SJCRH30 (cell line): ENCODE data around the gene LRFN5. TPM values are rescaled to one million over a fixed set of nuclear protein-coding genes. Genes with fewer than 3 reads are reported as not detected.

Source experiments
- DNase-seq, 2 experiments: peaks; one replicate each; pipeline ENCODE4 v3.0.0-alpha.2; 2015 to 2020
- H3K27ac ChIP-seq: fragments of 250-450 bp; sonication (Bioruptor Pico); 2 replicates; pipeline ENCODE4 v1.5.1; 2020; ENCODE audit warnings: mild to moderate bottlenecking, moderate library complexity
- H3K27me3 ChIP-seq: fragments of 250-450 bp; sonication (Bioruptor Pico); 2 replicates; pipeline ENCODE4 v1.5.1; 2020; ENCODE audit warnings: mild to moderate bottlenecking, moderate library complexity
- H3K36me3 ChIP-seq: fragments of 250-450 bp; sonication (Bioruptor Pico); 2 replicates; pipeline ENCODE4 v1.5.1; 2020; ENCODE audit warnings: mild to moderate bottlenecking, moderate library complexity
- H3K4me1 ChIP-seq: fragments of 250-450 bp; sonication (Bioruptor Pico); 2 replicates; pipeline ENCODE4 v1.5.1; 2020; ENCODE audit warnings: mild to moderate bottlenecking, moderate library complexity
- H3K4me3 ChIP-seq: fragments of 250-450 bp; sonication (Bioruptor Pico); 2 replicates; pipeline ENCODE4 v1.5.1; 2020; ENCODE audit warnings: mild to moderate bottlenecking, moderate library complexity
- H3K9me3 ChIP-seq: fragments of 250-450 bp; sonication (Bioruptor Pico); replicated peaks from 2 replicates; pipeline ENCODE4 v1.5.1; 2020; ENCODE audit warnings: mild to moderate bottlenecking, moderate library complexity
- total RNA-seq: library from RNA; depleted of rRNA; stranded (reverse); fragments of >200 nt; shearing (Covaris generic); gene quantifications from 2 replicates; pipeline ENCODE4 v1.2.3, GENCODE V29; 2014

The LRFN5 gene
- total RNA-seq, 1 experiment from 2014 or later: 13.0 TPM

- no peak for DNase-seq
- no peaks in the 10 kb centered on the region for H3K9me3 ChIP-seq
- H3K4me1 ChIP-seq: no peaks in the 10 kb centered on the region
- no peaks in the 10 kb centered on the region for H3K36me3 ChIP-seq
- H3K27ac ChIP-seq: no peak overlapping the region
- H3K27me3 ChIP-seq: no peaks in the 10 kb centered on the region
- no peak overlapping the region for H3K4me3 ChIP-seq
These were observed 175.8 kb downstream of the LRFN5 start for GRCh38 chr14:41782511-41782910.

GRCh38 chr14:41783403-41783802, 176.7 kb downstream of the LRFN5 start:
- no peaks in the 10 kb centered on the region for H3K9me3 ChIP-seq
- H3K4me1 ChIP-seq: no peaks in the 10 kb centered on the region
- H3K36me3 ChIP-seq: no peaks in the 10 kb centered on the region
- no peak overlapping the region for H3K4me3 ChIP-seq
- no peaks in the 10 kb centered on the region for H3K27me3 ChIP-seq
- no peak for DNase-seq
- H3K27ac ChIP-seq: no peak overlapping the region

DNA sequence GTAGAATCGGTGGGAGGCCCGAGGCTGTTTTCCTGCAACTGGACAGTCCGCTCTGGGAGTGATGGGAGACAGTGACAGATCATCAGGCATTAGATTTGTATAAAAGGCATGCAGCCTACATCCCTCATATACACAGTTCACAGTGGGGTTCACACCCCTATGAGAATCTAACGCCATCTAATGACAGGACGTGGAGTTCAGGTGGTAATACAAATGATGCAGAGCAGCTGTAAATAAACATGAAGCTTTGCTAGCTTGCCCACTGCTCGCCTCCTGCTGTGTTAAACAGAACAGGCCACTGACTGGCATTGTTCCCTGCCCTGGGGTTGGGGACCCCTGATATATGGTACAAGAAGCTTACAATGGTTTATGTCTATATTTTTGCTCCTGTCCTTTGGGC, 179.0 kb downstream of the LRFN5 start:
- no peak overlapping the region for H3K27ac ChIP-seq
- H3K9me3 ChIP-seq: no peaks in the 10 kb centered on the region
- H3K36me3 ChIP-seq: no peaks in the 10 kb centered on the region
- DNase-seq: peak; percentile 1 to 28
- H3K4me1 ChIP-seq: no peaks in the 10 kb centered on the region
- no peak overlapping the region for H3K4me3 ChIP-seq
- H3K27me3 ChIP-seq: no peaks in the 10 kb centered on the region

DNA sequence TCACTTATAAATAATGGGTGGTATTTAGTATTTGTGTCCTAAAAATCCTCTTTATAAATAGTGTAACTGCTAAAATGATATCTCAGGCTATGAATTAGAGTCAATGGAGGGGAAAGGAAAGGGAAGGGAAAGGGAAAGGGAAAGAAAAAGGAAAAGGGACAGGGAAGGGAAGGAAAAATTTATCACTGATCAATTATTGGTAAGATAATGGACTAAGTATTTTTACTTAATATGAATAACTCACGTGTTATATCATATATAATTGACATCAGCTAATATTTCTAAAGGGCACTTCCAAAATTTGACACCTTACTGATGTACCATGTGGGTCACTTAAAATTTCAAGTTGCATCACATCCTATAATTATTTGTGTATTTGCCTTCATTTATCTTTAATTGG, 193.1 kb downstream of the LRFN5 start:
- no peaks in the 10 kb centered on the region for H3K4me1 ChIP-seq
- H3K4me3 ChIP-seq: no peak overlapping the region
- H3K27me3 ChIP-seq: no peaks in the 10 kb centered on the region
- no peaks in the 10 kb centered on the region for H3K9me3 ChIP-seq
- no peaks in the 10 kb centered on the region for H3K36me3 ChIP-seq
- DNase-seq: no peak
- no peak overlapping the region for H3K27ac ChIP-seq

GRCh38 chr14:41805633-41806032, 199.0 kb downstream of the LRFN5 start:
- Histone ChIP-seq H3K4me3 (no peak overlapping the region), H3K4me1 (no peaks in the 10 kb centered on the region), H3K27me3 (no peaks in the 10 kb centered on the region), H3K36me3 (no peaks in the 10 kb centered on the region), H3K9me3 (no peaks in the 10 kb centered on the region), H3K27ac (no peak overlapping the region)
- no peak for DNase-seq

DNA sequence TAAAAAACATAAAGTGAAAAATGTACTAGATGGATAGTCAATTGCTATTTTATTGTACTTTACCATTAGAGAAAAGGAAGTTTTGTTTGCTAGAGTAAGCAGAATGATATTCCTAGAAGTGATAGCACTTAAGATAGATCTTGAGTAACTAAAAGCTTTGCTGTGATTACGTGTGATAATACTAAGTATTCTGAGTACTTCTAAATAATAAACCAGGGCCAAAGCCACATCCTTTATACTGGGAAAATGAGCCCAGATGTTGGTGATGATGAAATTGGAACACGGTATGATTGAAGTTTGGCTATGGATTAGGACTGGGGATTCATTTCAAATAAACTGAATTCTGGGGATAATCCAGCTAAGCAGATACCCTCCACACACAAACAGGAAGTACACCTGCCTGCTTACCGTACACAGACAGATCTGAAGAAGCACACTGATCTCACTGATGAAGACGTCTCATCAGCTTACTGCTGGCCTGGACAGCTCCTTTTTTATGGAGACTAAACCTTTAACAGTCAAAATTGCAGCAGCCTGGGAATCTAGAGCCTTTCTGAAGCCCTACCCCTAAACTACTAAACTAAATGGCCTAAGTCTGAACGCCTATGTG, 199.8 kb downstream of the LRFN5 start:
- Histone ChIP-seq H3K9me3 (no peaks in the 10 kb centered on the region), H3K36me3 (no peaks in the 10 kb centered on the region), H3K27me3 (no peaks in the 10 kb centered on the region), H3K4me3 (no peak overlapping the region), H3K4me1 (no peaks in the 10 kb centered on the region), H3K27ac (no peak overlapping the region)
- DNase-seq: no peak

GRCh38 chr14:41810362-41810761, 203.7 kb downstream of the LRFN5 start:
- no peaks in the 10 kb centered on the region for H3K36me3 ChIP-seq
- no peak overlapping the region for H3K27ac ChIP-seq
- H3K27me3 ChIP-seq: no peaks in the 10 kb centered on the region
- H3K4me1 ChIP-seq: no peaks in the 10 kb centered on the region
- H3K9me3 ChIP-seq: no peaks in the 10 kb centered on the region
- no peak overlapping the region for H3K4me3 ChIP-seq
- DNase-seq: no peak

DNA sequence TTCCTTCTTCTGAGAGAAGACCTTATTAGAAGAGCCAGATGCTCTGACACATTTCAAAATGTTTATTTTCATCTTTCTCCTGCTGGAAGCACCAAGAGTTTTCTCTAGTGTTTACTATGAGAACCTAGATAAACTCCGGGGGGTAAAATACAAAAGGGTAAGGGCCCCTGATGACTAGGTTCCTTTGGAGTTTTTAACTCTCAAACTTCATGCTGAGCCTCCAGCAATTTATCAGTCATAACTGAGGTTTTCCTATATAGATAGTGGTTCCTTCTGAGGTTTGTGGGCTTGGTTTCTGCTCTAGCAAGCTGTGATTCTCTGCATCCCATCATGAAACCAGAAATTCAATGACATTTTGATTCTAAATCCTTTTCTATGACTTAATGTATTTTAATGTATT, 210.9 kb downstream of the LRFN5 start:
- Histone ChIP-seq H3K9me3 (no peaks in the 10 kb centered on the region), H3K27me3 (no peaks in the 10 kb centered on the region), H3K36me3 (no peaks in the 10 kb centered on the region), H3K4me1 (no peaks in the 10 kb centered on the region), H3K27ac (no peak overlapping the region), H3K4me3 (no peak overlapping the region)
- no peak for DNase-seq

DNA sequence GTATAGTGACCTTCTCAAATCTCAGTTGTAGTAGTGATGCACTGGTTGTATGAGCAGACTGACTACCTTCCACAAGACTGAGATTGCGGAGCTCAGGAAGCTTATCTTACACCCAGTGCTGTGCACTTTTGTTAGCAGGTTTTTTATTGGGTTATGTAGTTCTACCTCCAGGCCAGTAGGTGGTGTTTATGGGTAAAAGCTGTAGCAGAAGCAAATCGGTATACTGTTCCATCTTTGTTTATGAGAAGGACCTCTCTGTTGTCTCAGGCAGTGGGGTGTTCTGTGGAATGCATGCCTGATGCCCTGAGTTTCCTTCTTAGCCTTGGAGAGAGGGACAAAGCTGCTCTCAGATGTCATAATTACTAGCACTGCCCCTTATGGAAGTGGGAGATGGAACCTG, 217.8 kb downstream of the LRFN5 start:
- Histone ChIP-seq H3K4me3 (no peak overlapping the region), H3K36me3 (no peaks in the 10 kb centered on the region)
- DNase-seq: peak in 1 of 2 experiments; percentile 5

DNA sequence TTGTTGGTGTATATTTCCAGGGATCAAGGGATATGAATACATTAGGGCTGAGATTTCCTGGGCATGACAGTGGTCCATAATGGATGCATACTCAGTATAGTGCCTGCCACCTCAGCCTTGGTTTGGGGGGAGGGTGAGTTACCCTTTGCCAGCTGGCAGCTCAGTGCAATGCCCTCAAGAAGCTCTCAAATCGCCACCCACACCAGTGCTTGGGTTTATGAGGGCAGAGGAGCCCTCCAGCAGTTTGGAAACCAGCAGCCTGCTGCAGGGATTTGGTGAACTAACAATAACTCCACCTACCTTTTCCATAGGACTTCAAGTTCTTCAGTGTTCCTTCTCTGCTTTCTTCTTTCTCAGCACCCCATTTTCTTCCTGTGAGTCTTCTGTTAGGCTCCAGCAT, 218.9 kb downstream of the LRFN5 start:
- H3K9me3 ChIP-seq: no peaks in the 10 kb centered on the region
- no peak for DNase-seq
- no peaks in the 10 kb centered on the region for H3K36me3 ChIP-seq
- H3K27me3 ChIP-seq: no peaks in the 10 kb centered on the region
- H3K4me3 ChIP-seq: no peak overlapping the region
- no peak overlapping the region for H3K27ac ChIP-seq
- H3K4me1 ChIP-seq: no peaks in the 10 kb centered on the region

More for the DNA sequence above, 217.8 kb downstream of the LRFN5 start:
- H3K27me3 ChIP-seq: no peaks in the 10 kb centered on the region
- H3K4me1 ChIP-seq: no peaks in the 10 kb centered on the region
- H3K27ac ChIP-seq: no peak overlapping the region
- H3K9me3 ChIP-seq: no peaks in the 10 kb centered on the region

DNA sequence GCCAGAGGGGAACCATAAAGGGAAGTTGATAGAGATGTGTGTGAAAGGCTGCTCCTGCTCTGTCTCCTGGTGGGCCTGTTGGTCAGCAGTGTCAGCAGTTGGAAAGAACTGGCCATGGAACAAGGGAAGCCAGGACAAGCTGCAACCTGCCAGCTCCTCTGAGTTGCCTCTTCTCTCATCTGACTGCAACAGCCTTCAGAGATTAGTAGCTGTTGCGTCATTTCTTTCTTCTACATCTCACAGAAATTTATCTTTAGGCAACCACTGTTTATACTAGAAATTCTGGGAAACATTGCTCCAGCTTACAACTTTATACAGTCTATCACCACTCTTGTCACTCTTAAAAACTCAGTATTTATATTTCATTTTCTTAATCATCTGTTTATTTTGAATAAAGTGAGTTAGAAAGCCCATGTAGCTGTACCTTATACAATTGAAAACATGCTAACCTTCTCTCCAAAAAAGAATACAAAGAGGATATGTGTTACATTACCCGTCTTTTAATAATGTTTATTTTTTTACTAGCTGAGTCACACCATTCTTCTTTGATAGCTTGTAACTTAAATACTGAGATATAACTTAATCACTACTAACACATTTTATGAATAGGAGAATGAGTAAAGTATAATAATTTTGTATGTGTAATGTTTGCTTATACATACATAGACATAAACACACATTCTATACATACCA, 224.2 kb downstream of the LRFN5 start:
- Histone ChIP-seq H3K27me3 (no peaks in the 10 kb centered on the region), H3K27ac (no peak overlapping the region), H3K4me1 (no peaks in the 10 kb centered on the region), H3K9me3 (no peaks in the 10 kb centered on the region), H3K36me3 (no peaks in the 10 kb centered on the region), H3K4me3 (no peak overlapping the region)
- DNase-seq: peak in 1 of 2 experiments; percentile 20

- no peak for DNase-seq
- Histone ChIP-seq H3K27ac (no peak overlapping the region), H3K9me3 (no peaks in the 10 kb centered on the region), H3K4me3 (no peak overlapping the region), H3K36me3 (no peaks in the 10 kb centered on the region), H3K4me1 (no peaks in the 10 kb centered on the region), H3K27me3 (no peaks in the 10 kb centered on the region)
These were observed 233.0 kb downstream of the LRFN5 start for GRCh38 chr14:41839661-41840060.

DNA sequence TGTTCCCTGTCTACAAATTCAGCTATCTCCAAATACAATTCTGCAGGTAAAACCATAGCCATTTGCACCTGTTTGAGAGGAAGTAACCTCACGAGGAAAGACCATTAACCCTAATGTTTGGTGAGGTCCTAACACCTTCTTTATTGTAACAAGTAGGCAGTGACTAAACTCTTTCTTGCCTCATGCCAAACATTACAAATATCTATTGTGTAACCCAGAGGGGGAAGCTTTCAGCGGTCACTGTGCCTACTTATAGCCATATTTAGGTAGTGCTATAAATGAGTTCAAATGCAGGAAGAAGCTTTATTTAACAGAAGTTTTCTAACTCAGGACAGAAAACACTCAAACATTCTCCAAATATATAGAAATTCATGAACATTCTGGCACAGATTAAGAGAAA, 252.7 kb downstream of the LRFN5 start:
- no peaks in the 10 kb centered on the region for H3K36me3 ChIP-seq
- H3K27ac ChIP-seq: no peak overlapping the region
- H3K9me3 ChIP-seq: no peaks in the 10 kb centered on the region
- H3K4me1 ChIP-seq: no peaks in the 10 kb centered on the region
- no peak overlapping the region for H3K4me3 ChIP-seq
- DNase-seq: no peak
- no peaks in the 10 kb centered on the region for H3K27me3 ChIP-seq

GRCh38 chr14:41860586-41860985, 253.9 kb downstream of the LRFN5 start:
- H3K4me1 ChIP-seq: no peaks in the 10 kb centered on the region
- no peak for DNase-seq
- no peak overlapping the region for H3K4me3 ChIP-seq
- no peak overlapping the region for H3K27ac ChIP-seq
- no peaks in the 10 kb centered on the region for H3K27me3 ChIP-seq
- H3K36me3 ChIP-seq: no peaks in the 10 kb centered on the region
- H3K9me3 ChIP-seq: no peaks in the 10 kb centered on the region

- Histone ChIP-seq H3K9me3 (no peaks in the 10 kb centered on the region), H3K36me3 (no peaks in the 10 kb centered on the region), H3K27me3 (no peaks in the 10 kb centered on the region), H3K27ac (no peak overlapping the region), H3K4me3 (no peak overlapping the region), H3K4me1 (no peaks in the 10 kb centered on the region)
- no peak for DNase-seq
These were observed 259.2 kb downstream of the LRFN5 start for GRCh38 chr14:41865894-41866293.

- Histone ChIP-seq H3K36me3 (no peaks in the 10 kb centered on the region), H3K27ac (no peak overlapping the region), H3K4me3 (no peak overlapping the region), H3K9me3 (no peaks in the 10 kb centered on the region), H3K27me3 (no peaks in the 10 kb centered on the region), H3K4me1 (no peaks in the 10 kb centered on the region)
- DNase-seq: no peak
These were observed 261.7 kb downstream of the LRFN5 start for GRCh38 chr14:41868396-41868795.
